ENCODE measurements around the gene PDE10A. TPM values are rescaled to one million over a fixed set of nuclear protein-coding genes. Genes with fewer than 3 reads are reported as not detected.

The PDE10A gene
- total and polyA plus RNA-seq, 2 of the 8 experiments (the other 6 are each of a cell fraction or from before 2014, with no cell fraction given): 1.1 to 2.4 TPM

DNA sequence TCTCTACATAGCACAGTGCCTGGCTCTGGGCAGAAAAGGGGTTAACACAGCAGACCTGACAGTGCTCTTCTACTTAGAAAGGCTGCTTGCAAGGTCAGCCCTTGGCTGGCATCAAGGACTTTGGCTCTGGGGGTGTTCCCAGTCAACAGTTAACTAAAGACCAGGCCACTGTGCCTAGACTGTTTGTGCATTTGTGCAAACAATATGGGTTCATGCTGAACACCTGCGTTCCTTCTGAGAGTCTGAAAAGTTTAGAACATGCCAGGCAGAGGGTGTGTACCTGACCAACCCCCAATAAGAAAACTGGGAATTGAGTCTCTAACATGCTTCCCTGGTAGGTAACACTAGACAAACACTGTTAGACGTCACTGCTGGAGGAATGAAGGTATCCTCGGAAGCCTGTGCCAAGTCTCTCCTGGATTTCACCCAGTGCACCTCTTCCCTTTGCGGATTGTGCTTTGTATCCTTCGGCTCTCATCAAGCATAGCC, 110.7 kb downstream of the PDE10A start:
- Histone ChIP-seq H3K9ac (replicated peaks in 1 of 4; ENCODE audit: extremely low read depth in 1 of 4, low read depth in 3 of 4, low read length in 3 of 4) (no peak overlapping the region), H3K23me2 (ENCODE audit: low read depth, low read length) (no peaks in the 10 kb centered on the region), H2BK12ac (ENCODE audit: low read depth, low read length) (no peak overlapping the region), H3K4ac (replicated peaks; ENCODE audit: insufficient read length, low read depth, low read length) (no peak overlapping the region), H3K79me2 (ENCODE audit: control insufficient read depth in 1 of 2, insufficient read depth in 2 of 2, low read length in 2 of 2) (no peaks in the 10 kb centered on the region), H4K20me1 (replicated peaks in 1 of 2; ENCODE audit: control insufficient read depth in 1 of 2, insufficient read depth in 2 of 2, low read length in 2 of 2) (no peaks in the 10 kb centered on the region), H3K4me2 (ENCODE audit: insufficient read depth in 1 of 2, low read depth in 2 of 2, low read length in 2 of 2) (peak overlapping the region in 1 of 2 experiments; percentile 26; a peak in 1 of 4 replicates), H3K9me3 (ENCODE audit: insufficient read depth in 2 of 2, low read depth in 1 of 2, low read length in 1 of 2) (no peaks in the 10 kb centered on the region), H3K36me3 (ENCODE audit: control insufficient read depth in 2 of 4, insufficient read depth in 4 of 4, low read length in 3 of 4) (no peaks in the 10 kb centered on the region), H4K5ac (ENCODE audit: insufficient read length, low read depth, low read length) (no peak overlapping the region), H3K27me3 (replicated peaks in 1 of 4; ENCODE audit: control insufficient read depth in 3 of 4, extremely low read depth in 1 of 4, insufficient read depth in 3 of 4, low read length in 3 of 4) (no peaks in the 10 kb centered on the region), H4K8ac (ENCODE audit: extremely low read depth, insufficient read depth, low read length) (no peak overlapping the region), H3K79me1 (ENCODE audit: low read depth, low read length) (no peaks in the 10 kb centered on the region), H2BK120ac (replicated peaks; ENCODE audit: low read depth, low read length) (no peak overlapping the region), H2BK15ac (ENCODE audit: low read length) (no peak overlapping the region), H4K91ac (replicated peaks; ENCODE audit: insufficient read length, low read length) (no peak overlapping the region), H2AFZ (ENCODE audit: low read length) (no peak overlapping the region), H2BK20ac (ENCODE audit: low read length) (no peak overlapping the region), H3K4me1 (replicated peaks in 1 of 4; ENCODE audit: control insufficient read depth in 3 of 4, insufficient read depth in 4 of 4, low read length in 3 of 4) (peaks cover 0 to 8% (median 5%) of the 10 kb centered on the region in 4 experiments; a peak in 4 of 7 replicates), H2BK5ac (ENCODE audit: low read depth, low read length) (no peak overlapping the region), H2AK5ac (ENCODE audit: low read depth, low read length) (no peak overlapping the region), H3K14ac (ENCODE audit: insufficient read length) (no peak overlapping the region), H3K23ac (ENCODE audit: insufficient read length) (no peak overlapping the region), H3K18ac (ENCODE audit: extremely low read depth, low read length) (no peak overlapping the region), H3K56ac (replicated peaks; ENCODE audit: insufficient read length, low read depth, low read length) (no peak overlapping the region), H3K4me3 (ENCODE audit: extremely low read depth in 1 of 4, insufficient read depth in 2 of 4, low read depth in 3 of 4, low read length in 4 of 4) (no peak overlapping the region), H3K27ac (ENCODE audit: low read depth, low read length) (no peak overlapping the region)
- ChIA-PET CTCF (ENCODE audit: partially characterized antibody) (interaction anchor here (0.7 kb wide), 1 partner anchor 9 kb away, joined by 3 read pairs; no protein-coding TSS in a partner anchor), POLR2A (ENCODE audit: partially characterized antibody) (no interaction called here)
- WGBS, 2 experiments (ENCODE audit: extremely low coverage in 1 of 2, insufficient coverage in 1 of 2, insufficient read length in 1 of 2, insufficient replicate concordance in 2 of 2, low coverage in 1 of 2, low lambda C conversion rate in 2 of 2, missing lambda C conversion rate in 1 of 2): 91% methylated on average over 5 of the region's 5 CpGs; no CpG with 5 or more reads in 1 of the 2 experiments
- DNase-seq (ENCODE audit: low read depth in 1 of 2, low spot score in 2 of 2) (no peak), FAIRE-seq (no peak)
- TF ChIP-seq RNF2 (IDR thresholded peaks at IDR 0.05; ENCODE audit: borderline replicate concordance, low read depth, low read length, missing control alignments, poor library complexity, severe bottlenecking): no peak
- no peak for TF ChIP-seq BCL11A (IDR thresholded peaks at IDR 0.05; ENCODE audit: low read depth in 2 of 2, low read length in 2 of 2)
- no peak for TF ChIP-seq JUN (IDR thresholded peaks at IDR 0.05; ENCODE audit: low read depth, low read length)
- no peak for TF ChIP-seq SP2 (IDR thresholded peaks at IDR 0.05; ENCODE audit: low read length)
- TF ChIP-seq, protein P1, sequence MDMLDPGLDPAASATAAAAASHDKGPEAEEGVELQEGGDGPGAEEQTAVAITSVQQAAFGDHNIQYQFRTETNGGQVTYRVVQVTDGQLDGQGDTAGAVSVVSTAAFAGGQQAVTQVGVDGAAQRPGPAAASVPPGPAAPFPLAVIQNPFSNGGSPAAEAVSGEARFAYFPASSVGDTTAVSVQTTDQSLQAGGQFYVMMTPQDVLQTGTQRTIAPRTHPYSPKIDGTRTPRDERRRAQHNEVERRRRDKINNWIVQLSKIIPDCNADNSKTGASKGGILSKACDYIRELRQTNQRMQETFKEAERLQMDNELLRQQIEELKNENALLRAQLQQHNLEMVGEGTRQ (IDR thresholded peaks at IDR 0.05; ENCODE audit: low read length): no peak
- no peak for TF ChIP-seq EGR1 (IDR thresholded peaks at IDR 0.05; ENCODE audit: borderline replicate concordance, low read depth, low read length)
- TF ChIP-seq RXRA (IDR thresholded peaks at IDR 0.05; ENCODE audit: insufficient read depth, low read depth, low read length): no peak
- TF ChIP-seq GTF2F1 (IDR thresholded peaks at IDR 0.05; ENCODE audit: borderline replicate concordance, low read depth, low read length): no peak
- no peak for TF ChIP-seq KDM1A (IDR thresholded peaks at IDR 0.05; ENCODE audit: borderline replicate concordance, low read length)
- TF ChIP-seq FOSL1 (IDR thresholded peaks at IDR 0.05; ENCODE audit: insufficient read depth, low read depth, low read length): no peak
- TF ChIP-seq TEAD4 (IDR thresholded peaks at IDR 0.05; ENCODE audit: low read depth, low read length): no peak
- no peak for TF ChIP-seq MAFK (IDR thresholded peaks at IDR 0.05; ENCODE audit: low read depth, low read length)
